ENCODE measurements around the gene PVRIG.

DNA sequence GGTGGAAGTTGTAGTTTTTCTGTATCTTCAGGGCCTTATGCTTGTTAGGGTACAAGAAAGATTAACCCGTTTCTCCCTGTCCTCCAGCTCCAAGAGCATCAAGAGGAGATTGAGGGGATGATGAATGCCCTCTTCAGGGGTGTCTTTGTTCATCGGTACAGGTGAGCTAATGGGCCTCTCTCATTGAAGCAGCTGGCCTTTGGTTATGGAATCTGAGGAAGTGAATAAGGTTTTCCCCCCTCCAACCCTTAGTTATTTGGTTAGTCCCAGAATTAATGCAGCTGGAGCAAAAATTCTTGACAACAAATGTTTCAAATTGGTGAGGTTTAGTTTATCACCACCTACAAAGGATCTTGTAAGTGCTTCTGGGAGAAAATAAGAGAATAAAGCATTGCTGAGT lies 24.5 kb upstream of the PVRIG start:
- TF ChIP-seq, protein P1, sequence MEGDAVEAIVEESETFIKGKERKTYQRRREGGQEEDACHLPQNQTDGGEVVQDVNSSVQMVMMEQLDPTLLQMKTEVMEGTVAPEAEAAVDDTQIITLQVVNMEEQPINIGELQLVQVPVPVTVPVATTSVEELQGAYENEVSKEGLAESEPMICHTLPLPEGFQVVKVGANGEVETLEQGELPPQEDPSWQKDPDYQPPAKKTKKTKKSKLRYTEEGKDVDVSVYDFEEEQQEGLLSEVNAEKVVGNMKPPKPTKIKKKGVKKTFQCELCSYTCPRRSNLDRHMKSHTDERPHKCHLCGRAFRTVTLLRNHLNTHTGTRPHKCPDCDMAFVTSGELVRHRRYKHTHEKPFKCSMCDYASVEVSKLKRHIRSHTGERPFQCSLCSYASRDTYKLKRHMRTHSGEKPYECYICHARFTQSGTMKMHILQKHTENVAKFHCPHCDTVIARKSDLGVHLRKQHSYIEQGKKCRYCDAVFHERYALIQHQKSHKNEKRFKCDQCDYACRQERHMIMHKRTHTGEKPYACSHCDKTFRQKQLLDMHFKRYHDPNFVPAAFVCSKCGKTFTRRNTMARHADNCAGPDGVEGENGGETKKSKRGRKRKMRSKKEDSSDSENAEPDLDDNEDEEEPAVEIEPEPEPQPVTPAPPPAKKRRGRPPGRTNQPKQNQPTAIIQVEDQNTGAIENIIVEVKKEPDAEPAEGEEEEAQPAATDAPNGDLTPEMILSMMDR (IDR thresholded peaks at IDR 0.05): no peak
- TF ChIP-seq POLR2A (IDR thresholded peaks at IDR 0.05) (no peak), POLR2AphosphoS5 (IDR thresholded peaks at IDR 0.05; ENCODE audit: insufficient read depth in 1 of 2, low read depth in 1 of 2) (no peak)
